Measurements from ENCODE around the gene AASDH. TPM values are rescaled to one million over a fixed set of nuclear protein-coding genes. Genes with fewer than 3 reads are reported as not detected.

Gene AASDH
- total RNA-seq, 1 donor = 16.6 TPM

- Histone ChIP-seq H3K4me1 (ENCODE audit: insufficient read depth, low read length) (no peaks in the 10 kb centered on the region), H3K27me3 (ENCODE audit: insufficient read depth, low read length) (no peaks in the 10 kb centered on the region), H3K79me2 (ENCODE audit: insufficient read depth, low read length) (no peaks in the 10 kb centered on the region), H2AFZ (ENCODE audit: low read length) (no peak overlapping the region), H3K27ac (ENCODE audit: low read depth, low read length) (no peak overlapping the region), H3K9me3 (ENCODE audit: low read depth, low read length) (no peaks in the 10 kb centered on the region), H3K36me3 (ENCODE audit: insufficient read depth, low read length) (no peaks in the 10 kb centered on the region), H4K20me1 (ENCODE audit: insufficient read depth, low read length) (no peaks in the 10 kb centered on the region), H3K4me3 (ENCODE audit: insufficient read depth, low read length) (no peak overlapping the region), H3K4me2 (ENCODE audit: insufficient read depth, low read length) (no peak overlapping the region)
- no peak for DNase-seq (ENCODE audit: insufficient read length, low spot score, missing footprints)
- no peak for TF ChIP-seq CTCF (IDR thresholded peaks at IDR 0.05; ENCODE audit: extremely low read depth, low read depth, low read length)
Measured at GRCh38 chr4:56315543-56315942, 71.7 kb downstream of the AASDH start.

GRCh38 chr4:56315041-56315440 lies 72.2 kb downstream of the AASDH start:
- Histone ChIP-seq H3K79me2 (ENCODE audit: insufficient read depth, low read length) (no peaks in the 10 kb centered on the region), H3K27ac (ENCODE audit: low read depth, low read length) (no peak overlapping the region), H3K9me3 (ENCODE audit: low read depth, low read length) (no peaks in the 10 kb centered on the region), H3K4me3 (ENCODE audit: insufficient read depth, low read length) (no peak overlapping the region), H3K36me3 (ENCODE audit: insufficient read depth, low read length) (no peaks in the 10 kb centered on the region), H2AFZ (ENCODE audit: low read length) (no peak overlapping the region), H4K20me1 (ENCODE audit: insufficient read depth, low read length) (no peaks in the 10 kb centered on the region), H3K27me3 (ENCODE audit: insufficient read depth, low read length) (no peaks in the 10 kb centered on the region), H3K4me2 (ENCODE audit: insufficient read depth, low read length) (no peak overlapping the region), H3K4me1 (ENCODE audit: insufficient read depth, low read length) (no peaks in the 10 kb centered on the region)
- TF ChIP-seq CTCF (IDR thresholded peaks at IDR 0.05; ENCODE audit: extremely low read depth, low read depth, low read length) = no peak
- DNase-seq (ENCODE audit: insufficient read length, low spot score, missing footprints) = no peak

GRCh38 chr4:56314207-56314915 lies 72.9 kb downstream of the AASDH start:
- no peak overlapping the region for H3K27ac ChIP-seq (ENCODE audit: low read depth, low read length)
- no peak overlapping the region for H3K4me3 ChIP-seq (ENCODE audit: insufficient read depth, low read length)
- H2AFZ ChIP-seq (ENCODE audit: low read length) = no peak overlapping the region
- no peaks in the 10 kb centered on the region for H3K79me2 ChIP-seq (ENCODE audit: insufficient read depth, low read length)
- no peaks in the 10 kb centered on the region for H3K9me3 ChIP-seq (ENCODE audit: low read depth, low read length)
- TF ChIP-seq CTCF (IDR thresholded peaks at IDR 0.05; ENCODE audit: extremely low read depth, low read depth, low read length) = no peak
- no peaks in the 10 kb centered on the region for H3K27me3 ChIP-seq (ENCODE audit: insufficient read depth, low read length)
- no peak overlapping the region for H3K4me2 ChIP-seq (ENCODE audit: insufficient read depth, low read length)
- H3K4me1 ChIP-seq (ENCODE audit: insufficient read depth, low read length) = no peaks in the 10 kb centered on the region
- H4K20me1 ChIP-seq (ENCODE audit: insufficient read depth, low read length) = no peaks in the 10 kb centered on the region
- no peak for DNase-seq (ENCODE audit: insufficient read length, low spot score, missing footprints)
- H3K36me3 ChIP-seq (ENCODE audit: insufficient read depth, low read length) = no peaks in the 10 kb centered on the region

GRCh38 chr4:56313132-56313531 lies 74.2 kb downstream of the AASDH start:
- no peak for TF ChIP-seq CTCF (IDR thresholded peaks at IDR 0.05; ENCODE audit: extremely low read depth, low read depth, low read length)
- no peaks in the 10 kb centered on the region for H3K4me1 ChIP-seq (ENCODE audit: insufficient read depth, low read length)
- no peaks in the 10 kb centered on the region for H4K20me1 ChIP-seq (ENCODE audit: insufficient read depth, low read length)
- no peak overlapping the region for H3K4me3 ChIP-seq (ENCODE audit: insufficient read depth, low read length)
- no peak for DNase-seq (ENCODE audit: insufficient read length, low spot score, missing footprints)
- no peak overlapping the region for H3K4me2 ChIP-seq (ENCODE audit: insufficient read depth, low read length)
- no peaks in the 10 kb centered on the region for H3K36me3 ChIP-seq (ENCODE audit: insufficient read depth, low read length)
- no peaks in the 10 kb centered on the region for H3K9me3 ChIP-seq (ENCODE audit: low read depth, low read length)
- no peak overlapping the region for H2AFZ ChIP-seq (ENCODE audit: low read length)
- H3K79me2 ChIP-seq (ENCODE audit: insufficient read depth, low read length) = no peaks in the 10 kb centered on the region
- no peaks in the 10 kb centered on the region for H3K27me3 ChIP-seq (ENCODE audit: insufficient read depth, low read length)
- no peak overlapping the region for H3K27ac ChIP-seq (ENCODE audit: low read depth, low read length)
